ENCODE results near the gene CCL1.

Gene CCL1, protein sequence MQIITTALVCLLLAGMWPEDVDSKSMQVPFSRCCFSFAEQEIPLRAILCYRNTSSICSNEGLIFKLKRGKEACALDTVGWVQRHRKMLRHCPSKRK

DNA sequence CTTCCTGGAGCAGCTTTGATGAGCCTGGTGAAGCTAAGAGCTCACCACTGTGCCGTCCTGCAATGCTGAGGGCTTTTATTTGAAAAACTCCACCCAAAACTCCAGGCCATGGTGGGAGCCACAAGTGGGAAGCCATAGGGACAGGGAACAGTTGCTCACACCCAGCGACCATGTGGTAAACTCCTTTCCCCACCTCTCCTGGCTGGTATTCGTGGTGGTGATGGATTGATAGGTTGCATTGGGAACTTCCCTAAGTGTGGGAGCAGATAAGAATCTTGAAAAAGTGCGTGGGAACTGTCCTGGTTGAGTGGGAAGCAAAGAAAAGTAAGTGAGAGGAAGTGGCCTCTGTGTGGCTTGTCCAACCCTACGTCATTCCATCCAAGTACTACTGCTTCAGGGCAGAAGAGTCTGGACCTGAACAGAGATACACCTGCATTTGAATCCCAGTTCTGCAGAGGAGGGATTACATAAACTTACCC lies at the start of gene CCL1:
Gene CCL1 (minus strand): TSS at position 51 of the 479 bp plus-strand sequence. CDS start 72 bp downstream, outside the sequence.
- no peak for DNase-seq (ENCODE audit: low read depth)

DNA sequence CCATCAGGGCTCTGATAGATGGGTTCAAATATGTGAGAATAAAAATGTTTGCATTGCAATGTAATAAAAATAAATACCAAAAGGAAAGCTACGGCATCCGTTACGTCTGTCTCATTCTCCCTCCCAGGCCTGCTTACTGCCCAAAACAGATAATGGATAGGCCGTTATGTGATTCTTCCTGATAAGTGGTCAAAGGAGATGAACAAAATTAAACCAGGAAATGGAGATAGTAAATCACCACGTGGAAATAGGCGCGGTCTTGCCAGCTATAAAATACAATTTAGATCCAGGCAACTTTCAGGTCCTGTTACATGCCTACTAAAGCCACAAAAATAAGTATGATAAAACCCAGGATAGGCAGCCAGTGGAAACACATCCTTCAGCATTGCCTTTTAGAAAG lies 49.5 kb upstream of the CCL1 start:
- no peak for DNase-seq (ENCODE audit: low read depth)

DNA sequence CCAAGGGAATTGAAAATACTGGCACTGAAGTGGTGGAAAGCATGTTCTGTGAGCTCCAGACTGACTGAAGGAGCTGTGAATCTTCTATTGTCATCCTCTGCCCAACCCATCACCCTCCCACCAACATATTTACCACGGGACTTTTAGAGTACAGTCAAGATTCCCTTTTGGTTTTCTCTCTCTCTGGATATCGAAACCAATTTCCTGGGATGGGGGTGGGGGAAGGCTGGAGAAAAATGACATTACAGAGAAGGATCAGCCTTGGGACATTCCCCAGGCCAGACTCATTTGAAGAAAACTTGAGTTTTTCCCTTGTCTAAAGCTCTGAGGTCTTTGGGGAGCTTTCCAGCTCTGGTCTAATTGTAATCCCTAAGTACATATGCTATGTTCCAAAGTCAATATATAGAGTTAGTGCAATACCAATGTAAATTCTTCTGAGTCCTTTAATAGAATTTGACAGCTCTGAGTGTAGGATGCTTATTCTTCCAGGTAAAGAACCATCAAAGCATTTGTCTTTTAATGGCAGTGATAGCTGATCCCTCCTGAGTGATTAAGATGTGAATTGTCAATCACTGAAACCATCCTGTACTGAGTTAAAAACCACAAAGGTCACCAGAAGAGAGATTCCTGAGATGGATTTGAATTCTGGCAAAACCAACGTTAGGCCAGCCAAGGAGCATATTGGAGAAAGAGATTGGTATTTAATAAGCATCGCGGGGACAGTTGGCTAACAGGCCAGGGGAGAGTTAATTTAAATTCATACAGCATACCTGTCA lies 48.8 kb upstream of the CCL1 start:
- no peak for DNase-seq (ENCODE audit: low read depth)

DNA sequence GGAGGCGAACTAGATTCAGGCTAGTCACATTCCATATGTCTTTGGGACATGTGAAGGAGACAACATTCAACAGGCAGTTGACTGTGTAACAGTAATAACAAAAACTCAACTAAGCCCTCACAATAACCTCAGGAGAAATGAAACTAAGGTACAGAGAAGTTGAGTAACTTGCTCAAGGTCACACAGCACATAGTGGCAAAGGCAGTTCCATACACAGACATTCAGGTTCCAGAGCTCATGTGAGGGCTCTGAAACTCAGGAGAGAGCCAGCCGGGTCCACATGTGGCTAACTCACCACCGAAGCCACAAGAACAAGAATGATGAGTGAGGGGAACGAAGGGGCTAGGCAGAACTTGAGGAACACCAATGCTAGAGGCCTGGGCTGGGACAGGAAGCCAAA lies 46.3 kb upstream of the CCL1 start:
- no peak for DNase-seq (ENCODE audit: low read depth)

DNA sequence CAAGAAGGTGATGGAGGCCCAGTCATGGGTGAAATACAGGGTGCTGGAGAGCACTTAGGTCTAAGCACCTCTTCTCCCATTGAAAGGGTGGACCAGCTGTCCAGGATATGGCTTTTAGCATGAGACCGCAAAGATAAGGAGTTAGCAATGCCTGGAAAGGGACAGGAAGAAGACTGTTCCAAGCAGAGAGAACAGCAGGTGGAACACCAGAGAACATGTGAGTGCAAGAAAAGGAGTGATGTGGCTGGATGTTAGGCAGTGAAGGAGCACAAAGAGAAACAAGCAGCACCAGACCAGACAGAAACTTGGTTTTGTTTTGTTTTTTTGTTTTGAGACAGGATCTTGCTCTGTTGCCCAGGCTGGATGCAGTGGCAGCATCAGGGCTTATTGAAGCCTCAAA lies 45.4 kb upstream of the CCL1 start:
- DNase-seq (ENCODE audit: low read depth), result no peak

DNA sequence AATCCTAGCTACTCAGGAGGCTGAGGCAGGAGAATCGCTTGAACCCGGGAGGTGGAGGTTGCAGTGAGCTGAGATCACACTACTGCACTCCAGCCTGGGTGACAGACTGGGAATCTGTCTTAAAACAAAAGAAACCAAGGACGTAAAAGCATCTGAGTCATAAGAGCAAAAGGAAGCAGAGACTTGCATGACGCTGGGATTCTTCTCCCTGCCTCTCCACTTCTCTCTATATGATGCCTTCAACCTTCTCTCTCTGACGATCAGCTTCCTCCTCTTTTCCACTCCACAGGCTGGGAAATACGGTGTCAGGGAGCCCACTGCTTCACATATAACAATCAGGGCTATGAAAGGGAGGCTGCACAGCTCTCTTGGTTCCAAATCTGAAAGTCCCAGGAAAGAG lies 43.2 kb upstream of the CCL1 start:
- no peak for DNase-seq (ENCODE audit: low read depth)

DNA sequence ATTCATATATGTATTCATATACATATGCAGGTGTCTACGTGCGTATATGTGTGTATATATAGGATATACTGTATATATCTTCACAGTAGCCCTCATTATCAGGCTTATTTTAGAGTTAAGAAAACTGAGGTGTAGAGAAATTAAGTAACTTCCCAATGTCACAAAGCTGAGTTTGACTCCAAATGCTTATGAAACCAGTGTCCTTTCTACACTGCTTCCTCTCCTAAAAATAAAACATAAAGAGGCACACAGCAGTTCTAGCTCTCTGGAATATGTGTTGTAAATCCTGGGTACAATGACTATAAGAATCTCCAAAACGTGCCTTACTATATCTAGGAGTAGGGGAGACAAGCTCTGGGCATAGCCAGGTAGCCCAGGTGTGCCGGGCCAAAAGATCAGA lies 40.0 kb upstream of the CCL1 start:
- no peak for DNase-seq (ENCODE audit: low read depth)

DNA sequence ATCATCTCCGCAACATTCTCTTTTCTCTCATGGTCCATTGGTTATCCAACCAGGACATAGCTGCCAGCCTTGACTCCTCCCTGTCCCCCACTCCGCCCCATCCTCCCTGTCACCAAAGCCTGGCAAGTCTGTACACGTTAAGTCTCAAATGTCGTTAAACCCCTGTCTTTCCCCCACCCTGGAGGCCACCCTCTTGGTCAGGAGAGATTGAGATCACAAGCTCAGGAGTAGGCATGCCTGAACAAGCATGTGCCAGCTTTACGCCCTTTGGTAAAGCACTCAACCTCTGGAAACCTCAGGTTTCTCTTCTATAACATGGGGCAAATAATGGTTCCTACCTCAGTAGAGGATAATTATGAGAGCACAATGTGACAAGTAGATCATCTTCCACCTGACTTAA lies 38.1 kb upstream of the CCL1 start:
- no peak for DNase-seq (ENCODE audit: low read depth)

DNA sequence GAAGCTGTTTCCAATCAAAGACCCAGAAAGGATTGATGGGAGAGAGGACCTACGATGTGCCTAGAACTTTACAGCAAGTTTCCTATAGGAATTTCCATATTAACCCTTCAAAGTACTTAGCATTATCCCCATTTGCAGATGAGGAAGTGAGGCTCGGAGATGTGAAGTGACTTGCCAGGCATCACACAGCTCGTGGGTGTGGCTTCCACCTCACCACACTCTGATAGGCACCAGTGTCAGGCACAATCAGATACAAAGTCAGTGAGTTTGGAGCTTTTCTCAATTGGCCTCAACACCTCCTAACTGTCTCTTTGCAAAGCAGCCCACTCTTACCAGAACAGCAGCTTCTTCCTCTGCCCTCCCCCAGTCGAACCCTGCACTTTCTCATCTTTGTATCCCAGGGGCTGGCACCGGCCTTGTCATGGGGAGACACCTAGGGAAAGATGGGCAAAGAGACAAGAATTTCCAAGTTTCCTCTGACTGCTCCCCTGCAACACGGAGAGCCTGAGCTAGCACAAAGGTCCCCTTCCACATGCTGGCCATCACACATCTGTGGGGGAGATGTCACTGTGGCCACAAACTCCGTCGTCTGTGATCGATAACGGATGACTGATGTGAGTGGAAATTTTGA lies 37.4 kb upstream of the CCL1 start:
- no peak for DNase-seq (ENCODE audit: low read depth)

DNA sequence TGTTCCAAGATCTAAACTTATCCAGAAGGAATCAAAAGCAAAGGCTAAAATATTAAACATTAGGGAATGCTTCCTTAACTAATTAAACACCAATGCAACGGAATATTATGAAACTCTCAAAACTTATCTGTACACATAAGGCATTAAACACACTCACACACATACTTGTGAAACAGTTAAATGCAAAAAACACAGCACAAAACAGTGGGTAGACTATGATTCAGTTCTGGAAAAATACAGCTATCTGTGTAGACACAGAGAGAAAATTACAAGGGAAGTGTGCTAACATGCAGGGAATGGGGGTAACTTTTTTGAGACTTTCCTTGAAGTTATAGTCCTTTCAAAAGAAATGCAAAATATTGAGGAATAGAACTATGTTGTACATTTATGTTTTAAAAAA lies 36.7 kb upstream of the CCL1 start:
- no peak for DNase-seq (ENCODE audit: low read depth)

DNA sequence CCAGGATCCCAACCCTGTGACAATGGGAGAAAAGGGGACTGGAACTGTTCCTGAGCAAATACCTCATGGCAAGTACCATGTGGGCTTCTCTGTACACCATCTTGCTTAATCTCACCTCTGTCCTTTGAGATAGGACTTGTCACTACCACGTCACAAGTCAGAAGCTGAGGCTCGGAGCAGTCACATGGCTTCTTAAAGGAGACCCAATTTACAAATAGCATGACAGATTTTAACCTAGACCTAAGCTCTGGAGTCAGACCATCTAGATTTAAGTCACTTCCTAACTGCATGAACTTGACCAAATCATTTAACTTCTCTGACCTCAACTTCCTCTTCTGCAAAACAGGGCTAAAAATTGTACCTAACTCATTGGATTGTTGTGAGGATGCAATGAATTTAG lies 36.0 kb upstream of the CCL1 start:
- no peak for DNase-seq (ENCODE audit: low read depth)

DNA sequence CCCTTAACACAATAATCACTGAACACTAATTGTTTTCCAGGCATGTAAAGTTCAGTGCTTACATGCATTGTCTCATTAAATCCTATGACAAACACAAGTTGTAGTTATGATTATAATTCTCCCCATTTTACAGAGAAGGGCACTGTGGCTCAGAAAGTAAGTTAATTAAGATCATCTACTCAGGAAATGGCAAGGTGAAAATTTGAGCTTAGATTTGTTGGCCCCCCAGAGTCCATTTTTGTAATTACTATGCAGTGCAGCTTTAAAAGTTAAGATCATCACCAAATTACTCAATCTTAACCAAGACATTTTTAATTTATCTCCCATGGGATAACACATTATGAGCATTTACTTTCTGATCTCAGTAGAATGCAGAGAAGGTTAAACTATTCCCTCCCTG lies 34.2 kb upstream of the CCL1 start:
- no peak for DNase-seq (ENCODE audit: low read depth)

DNA sequence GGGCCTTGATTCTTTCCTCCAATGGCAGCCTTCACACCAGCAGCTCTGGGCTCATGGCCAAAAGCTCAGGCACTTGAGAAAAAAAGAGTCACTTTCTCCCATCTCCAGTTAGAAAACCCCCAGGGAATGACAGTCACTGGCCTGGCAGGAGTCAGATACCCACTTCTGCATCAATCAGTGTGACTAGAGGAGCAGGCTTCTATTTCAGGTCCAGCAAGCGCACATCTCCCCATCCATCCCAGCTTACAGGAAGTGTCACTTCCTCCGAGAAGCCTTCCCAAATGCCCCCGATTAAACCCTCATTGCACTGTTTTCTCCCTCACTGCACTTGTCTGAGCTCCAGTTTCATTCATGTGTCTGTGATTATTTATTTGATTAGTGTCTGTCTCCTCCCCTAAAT lies 30.4 kb upstream of the CCL1 start:
- no peak for DNase-seq (ENCODE audit: low read depth)

DNA sequence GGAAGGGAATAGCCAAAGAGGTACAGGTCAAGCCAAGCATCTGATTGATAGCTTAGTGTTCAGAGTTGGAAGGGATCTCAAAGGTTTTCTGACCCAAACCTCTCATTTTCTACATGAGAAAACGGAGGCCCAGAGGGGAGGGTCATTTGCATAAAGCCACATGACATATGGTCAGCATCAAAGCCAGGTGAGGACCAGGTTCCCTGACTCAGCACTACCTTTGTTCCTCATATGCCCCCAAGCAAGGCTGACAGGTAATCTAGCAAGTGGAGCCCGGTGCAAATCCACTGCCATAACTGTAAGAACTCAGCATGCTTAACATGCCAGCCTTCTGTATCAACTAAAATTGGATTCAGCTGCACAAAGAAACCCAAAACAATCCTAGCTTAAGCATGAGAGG lies 28.2 kb upstream of the CCL1 start:
- DNase-seq (ENCODE audit: low read depth), result no peak

DNA sequence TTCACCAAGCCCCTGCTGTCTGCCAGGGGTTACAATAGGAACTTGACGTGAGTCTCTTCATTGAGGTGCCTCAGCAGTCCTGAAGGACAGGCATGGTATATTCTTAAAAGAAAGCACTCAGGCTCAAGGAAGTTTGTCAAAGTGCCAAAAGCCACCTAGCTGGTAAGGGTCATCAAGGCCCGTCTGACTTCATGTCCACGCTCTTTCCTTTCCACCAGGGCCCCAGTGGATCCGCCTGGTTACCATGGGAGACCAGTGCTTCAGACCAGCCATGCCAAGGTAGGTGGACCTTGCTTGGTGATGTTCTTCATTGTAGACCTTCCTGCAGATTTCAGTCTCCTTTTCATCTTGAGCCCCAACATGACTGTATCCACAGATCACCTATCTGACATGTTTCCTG lies 27.6 kb upstream of the CCL1 start:
- no peak for DNase-seq (ENCODE audit: low read depth)

DNA sequence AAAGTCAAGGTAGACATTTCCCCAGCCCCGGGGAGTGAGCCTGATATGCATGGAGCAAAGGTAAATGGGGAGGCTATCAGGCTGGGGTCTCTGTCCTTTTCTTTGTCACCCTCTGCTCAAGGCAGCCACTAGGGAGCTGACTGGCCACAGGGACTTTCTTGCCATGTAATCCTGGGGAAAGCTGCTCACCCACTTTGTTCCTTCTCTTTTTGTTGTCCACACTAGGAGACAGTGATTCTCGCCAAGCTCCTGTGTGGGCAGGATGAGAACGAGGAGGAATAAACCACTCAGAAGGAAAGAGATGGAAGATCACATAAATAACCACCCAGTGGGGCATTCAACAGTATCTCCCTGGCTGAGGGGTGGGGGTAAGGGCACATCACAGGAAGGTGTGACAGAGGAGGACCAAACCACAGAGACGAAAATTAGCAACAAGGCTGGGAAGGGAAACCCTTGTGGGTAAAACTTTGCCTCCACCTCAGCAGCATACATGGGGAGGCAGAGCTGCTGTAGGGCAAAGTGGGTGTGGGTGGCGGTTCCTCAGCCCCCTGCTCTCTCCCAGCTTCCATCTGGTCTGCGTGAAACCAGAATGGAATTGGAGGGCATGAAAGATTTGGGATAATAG lies 26.2 kb upstream of the CCL1 start:
- DNase-seq (ENCODE audit: low read depth), result no peak

DNA sequence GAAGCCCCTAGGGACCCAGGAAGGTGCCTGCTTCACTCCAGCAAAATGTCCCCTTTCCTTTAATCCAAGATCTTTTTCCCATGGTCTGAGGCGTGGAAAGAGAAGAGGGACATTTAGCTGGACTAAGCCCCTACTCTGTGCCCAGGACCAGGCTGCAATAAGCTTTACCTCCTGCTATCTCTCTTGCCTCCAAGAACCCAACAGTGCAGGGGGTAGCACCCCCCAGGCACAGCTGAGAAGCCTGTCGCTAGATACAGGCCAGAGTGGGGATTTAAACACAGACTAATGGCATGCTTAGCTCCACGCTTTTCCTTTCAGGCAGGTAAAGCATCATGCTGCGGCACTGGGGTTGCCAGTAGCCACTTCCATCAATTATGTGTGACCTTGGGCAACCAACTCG lies 24.5 kb upstream of the CCL1 start:
- no peak for DNase-seq (ENCODE audit: low read depth)

DNA sequence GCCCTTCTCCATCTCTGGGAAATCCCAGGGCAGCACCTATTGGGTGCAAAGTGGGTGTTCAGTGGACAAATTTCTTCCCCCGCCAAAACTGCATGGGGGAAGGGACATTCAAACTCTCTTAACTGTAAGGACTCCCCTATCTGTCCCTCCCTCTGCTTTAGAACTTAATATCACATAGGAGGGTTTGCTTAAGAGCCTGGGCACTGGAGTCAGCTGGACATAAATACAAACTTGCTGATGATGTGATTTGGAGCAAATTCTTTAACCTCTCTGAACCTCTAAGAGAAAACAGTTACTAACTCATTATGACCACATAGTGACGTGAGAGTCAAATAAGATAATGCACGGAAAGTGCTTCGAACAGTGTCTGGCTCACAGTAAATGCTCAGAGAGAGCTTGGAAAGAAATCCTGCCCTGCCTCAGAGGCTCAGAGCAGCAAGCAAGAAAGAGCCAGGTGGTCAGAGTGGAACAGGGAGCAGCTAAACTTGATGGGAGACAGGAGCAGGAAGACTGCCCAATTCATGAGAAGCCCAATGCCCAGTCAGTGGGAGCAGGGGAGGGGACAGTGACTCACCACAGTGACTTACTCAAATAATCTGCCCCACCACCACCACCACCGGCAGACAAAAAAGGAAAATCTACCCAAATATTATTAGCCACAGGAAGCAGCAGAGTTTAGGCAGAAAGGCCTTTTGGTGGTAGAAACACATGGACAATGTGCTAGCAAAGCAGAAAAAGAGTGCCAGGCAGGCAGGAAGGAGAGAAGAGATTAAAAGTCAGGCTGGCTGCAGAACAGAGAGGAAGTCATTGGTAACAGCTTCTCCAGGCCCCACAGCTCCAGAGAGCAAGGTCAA lies 23.9 kb upstream of the CCL1 start:
- no peak for DNase-seq (ENCODE audit: low read depth)

DNA sequence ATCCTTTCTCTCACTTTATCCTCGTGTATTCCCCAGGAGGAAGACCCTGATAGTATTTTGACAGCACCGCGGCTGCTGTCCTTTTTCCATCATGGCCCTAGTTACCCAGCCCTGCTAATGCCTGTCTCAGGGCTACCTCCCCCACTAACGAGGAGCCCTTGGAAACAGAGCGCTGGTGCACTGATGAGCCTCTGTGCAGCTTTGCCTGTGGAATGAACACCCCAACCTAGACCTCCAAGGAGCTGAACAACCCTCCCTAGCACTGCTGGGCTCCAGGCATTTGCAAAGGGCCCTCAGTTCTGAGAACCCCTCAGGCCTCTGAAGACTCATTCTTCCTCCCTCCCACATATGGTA lies 23.3 kb upstream of the CCL1 start:
- DNase-seq (ENCODE audit: low read depth), result no peak

DNA sequence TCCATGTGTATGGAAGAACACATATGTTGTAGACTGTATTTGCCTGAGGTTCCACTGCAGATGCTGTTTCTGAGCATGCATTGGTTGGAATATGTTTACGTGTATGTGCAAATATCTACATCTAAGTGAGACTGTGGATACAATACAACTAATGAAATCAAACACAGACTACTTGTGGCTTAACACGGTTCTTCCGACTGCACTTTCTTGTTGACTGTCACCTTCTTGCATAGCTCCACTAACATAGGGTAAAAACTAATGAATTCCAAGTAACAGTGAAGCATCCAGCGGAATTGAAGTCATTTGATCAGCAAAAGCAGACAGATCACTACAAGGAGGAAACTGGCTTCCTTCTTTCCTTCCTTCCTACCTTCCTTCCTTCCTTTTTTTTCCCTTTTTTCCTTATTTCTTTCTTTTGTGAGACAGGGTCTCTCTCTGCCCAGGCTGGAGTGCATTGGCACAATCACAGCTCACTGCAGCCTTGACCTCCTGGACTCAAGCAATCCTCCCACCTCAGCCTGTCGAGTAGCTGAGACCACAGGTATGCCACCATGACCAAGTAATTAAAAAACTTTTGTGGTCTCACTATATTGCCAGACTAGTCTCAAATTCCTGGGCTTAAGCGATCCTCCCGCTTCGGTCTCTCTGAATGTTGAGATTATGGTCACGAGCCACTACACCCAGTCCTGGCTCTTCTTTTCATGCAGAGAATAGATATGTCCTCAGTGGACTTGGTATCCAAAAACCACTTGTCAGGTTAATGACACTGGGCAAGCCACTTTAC lies 22.0 kb upstream of the CCL1 start:
- no peak for DNase-seq (ENCODE audit: low read depth)

DNA sequence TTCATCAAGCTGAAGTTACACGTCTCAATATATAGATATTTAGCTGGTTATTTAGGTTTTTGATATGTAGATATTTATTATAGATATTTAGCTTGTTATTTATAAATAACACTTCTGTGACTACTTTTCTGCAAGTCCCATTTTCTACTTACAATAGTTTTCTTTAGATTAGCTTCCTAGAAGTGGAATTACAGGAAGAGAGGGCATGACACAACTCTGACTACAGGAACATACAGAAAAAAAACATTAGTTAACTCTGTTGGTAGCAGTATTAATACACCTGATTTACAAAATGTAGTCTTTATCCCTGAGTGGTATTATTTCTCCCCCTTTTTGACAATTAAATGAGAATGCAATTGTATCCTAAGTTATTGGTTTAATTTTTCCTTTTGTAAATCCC lies 21.2 kb upstream of the CCL1 start:
- DNase-seq (ENCODE audit: low read depth), result no peak

DNA sequence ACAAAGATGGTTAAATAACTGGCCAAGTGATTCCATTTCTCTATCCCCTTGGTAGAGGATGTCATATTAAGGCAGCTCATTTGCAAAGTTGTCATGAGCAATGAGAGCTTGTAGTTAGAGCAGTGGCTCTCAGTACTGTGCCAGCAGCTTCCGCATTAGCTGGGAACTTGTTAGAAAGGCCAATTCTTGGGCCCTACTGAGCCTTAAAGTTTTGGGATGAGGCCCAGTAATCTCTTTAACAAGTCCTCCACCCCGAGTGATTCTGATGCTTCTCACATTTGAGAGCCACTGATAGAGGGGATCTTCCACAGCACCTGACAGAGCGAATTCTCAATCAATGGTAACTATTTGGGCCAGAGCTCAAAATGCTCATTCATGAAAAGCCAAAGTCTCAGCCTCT lies 20.2 kb upstream of the CCL1 start:
- no peak for DNase-seq (ENCODE audit: low read depth)

All from iris pigment epithelial cell (primary cell).